GM20431 (cell line): ENCODE measurements around the gene KCNQ1OT1.

ENCODE experiments used
- in situ Hi-C: fragments of 300-500 bp; cut with MseI, MboI; formaldehyde crosslinking; loops from one replicate; pipeline ENCODE4 v1.15.0; 2020; ENCODE audit warnings: low sequenced_read_pairs; ENCODE audit not compliant: unreplicated experiment

The KCNQ1OT1 gene

DNA sequence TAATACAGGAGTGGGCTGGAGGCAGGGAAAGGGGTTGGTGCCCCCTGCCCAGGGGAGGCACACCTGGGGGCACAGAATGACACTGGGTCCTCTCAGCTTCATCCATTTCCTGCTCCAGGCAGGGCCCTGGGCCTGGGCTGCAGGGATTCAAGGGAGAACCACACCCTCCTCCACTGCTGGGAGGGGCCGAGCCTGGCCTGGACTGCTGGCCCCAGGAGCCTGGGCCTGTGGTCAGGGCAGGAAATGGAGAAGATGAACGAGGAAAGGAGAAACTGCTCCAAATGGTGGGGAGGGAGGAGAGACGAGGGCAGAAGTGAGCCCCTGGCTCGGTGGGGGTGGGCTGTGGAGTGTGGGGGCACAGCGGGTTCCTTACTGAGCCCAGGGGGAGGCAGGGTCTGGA lies 38.1 kb upstream of the KCNQ1OT1 start:
- in situ Hi-C loops, result no loop called here

GRCh38 chr11:2737226-2737590 lies 37.4 kb upstream of the KCNQ1OT1 start:
- in situ Hi-C loops, result no loop called here

DNA sequence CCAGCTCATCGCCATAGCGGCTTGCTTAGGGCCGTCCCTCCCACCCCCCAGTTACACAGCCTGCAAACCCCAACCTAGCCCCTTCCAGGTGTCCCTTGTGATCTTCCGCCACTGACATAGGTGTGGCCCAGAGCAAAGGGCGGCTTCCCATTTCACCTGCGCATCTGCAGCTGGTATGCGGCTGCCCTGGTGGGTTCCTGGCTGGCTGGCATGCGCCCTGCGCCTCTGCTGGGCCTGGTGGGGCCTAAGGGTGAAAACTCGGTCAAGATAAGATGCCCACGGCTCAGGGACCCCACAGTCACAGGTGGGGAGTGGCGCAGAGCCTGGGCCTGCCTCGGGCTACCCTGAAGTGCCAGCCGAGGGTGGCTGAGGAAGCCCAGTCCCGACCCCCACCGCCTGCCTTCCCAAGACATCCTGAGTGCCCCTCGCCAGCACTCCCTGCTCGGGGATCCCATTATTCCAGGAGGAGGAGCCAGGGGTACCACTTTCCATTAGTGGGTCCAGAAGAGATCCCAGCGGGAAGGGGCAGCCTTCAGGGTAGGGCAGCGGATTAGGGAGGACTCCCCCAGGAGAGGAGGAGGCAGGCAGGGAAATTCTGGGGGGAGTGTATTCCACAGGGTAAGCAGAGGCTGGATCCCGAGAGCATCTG lies 36.9 kb upstream of the KCNQ1OT1 start:
- in situ Hi-C loops, result no loop called here

- in situ Hi-C loops, result no loop called here
Measured at GRCh38 chr11:2735053-2735589, 35.3 kb upstream of the KCNQ1OT1 start.

- in situ Hi-C loops, result no loop called here
Measured at GRCh38 chr11:2734181-2735052, 34.6 kb upstream of the KCNQ1OT1 start.

DNA sequence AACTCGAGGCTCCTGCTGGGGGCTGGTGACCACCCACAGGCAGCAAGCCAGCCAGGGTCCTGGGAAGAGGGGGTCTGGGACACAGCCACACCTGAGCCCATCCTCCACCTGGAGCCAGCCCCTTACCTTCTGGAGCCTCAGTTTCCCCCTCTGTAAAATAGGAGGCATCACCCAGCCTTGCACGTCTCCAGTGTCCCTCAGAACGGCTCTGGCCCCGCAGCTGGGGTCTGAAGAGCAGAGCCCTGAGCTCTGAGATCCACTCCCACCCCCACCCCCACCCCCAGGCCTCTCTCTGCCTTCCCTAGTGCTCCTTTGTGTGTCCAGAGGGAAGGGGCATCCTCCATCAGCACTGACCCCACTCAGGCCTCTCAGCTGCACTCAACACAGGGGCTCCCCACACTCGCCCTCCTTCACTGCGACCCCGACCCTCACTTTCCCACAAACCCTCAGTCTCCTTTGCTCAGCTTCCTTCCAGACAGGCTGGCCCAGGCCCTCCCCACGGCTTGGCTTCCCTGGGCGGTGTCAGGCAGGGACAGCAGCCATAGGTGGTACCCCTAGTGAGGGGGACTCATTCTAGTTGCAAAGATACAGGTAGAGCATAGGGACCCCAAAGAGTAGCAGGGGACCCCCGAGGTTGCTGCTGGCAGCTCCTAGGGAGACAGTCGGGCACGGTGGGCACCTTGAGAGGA lies 33.3 kb upstream of the KCNQ1OT1 start:
- in situ Hi-C loops, result no loop called here

GRCh38 chr11:2732261-2732939 lies 32.6 kb upstream of the KCNQ1OT1 start:
- in situ Hi-C loops, result no loop called here

DNA sequence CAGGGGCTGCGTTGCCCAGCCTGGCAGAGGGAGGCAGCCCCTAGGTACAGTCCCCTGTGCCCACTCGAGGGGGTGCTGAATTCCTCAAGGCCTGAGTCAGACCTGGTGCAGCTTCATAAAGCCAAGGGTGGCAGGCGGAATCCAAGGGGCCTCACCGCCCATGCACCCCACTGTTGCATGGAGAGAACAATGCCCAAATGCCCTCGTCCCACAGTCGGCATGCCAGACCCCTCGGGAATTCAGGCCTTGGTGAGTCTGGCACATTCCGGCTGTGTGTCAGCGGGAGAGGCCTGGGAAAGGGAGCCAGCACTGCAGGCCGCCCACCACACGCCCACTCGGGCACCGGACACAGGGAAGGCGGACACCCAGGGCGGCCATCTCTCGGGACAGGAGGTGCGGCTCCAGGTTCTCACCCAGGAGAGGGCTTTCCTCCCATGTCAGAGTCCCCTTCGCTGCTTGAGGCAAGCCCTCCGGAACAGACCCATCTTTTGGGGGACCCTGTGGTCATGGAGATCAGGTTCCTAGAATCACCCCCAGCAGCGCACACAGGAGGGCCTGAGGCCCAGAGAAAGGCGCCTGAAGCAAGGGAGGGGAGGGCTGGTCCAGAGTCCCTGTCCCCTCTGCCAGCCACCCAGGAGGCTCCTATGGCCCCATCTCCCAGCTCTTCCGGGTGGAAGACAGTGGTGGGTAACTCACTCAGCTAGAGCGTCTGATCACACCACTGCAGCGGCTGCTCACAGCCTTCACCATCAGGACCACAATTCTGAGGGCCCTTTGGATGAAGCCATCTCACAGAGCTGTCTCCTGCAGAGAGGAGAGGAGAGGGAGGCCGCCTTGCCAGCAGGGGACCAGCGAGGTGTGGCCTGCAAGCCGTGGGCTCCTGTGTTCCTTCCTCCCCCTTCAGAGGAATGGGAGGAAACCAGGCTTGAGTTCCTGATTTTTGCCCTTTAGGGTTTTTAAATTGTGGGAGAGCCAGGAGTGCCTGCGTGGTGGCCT lies 31.6 kb upstream of the KCNQ1OT1 start:
- in situ Hi-C loops, result no loop called here

GRCh38 chr11:2730272-2731129 lies 30.7 kb upstream of the KCNQ1OT1 start:
- in situ Hi-C loops, result no loop called here

- in situ Hi-C loops, result no loop called here
Measured at GRCh38 chr11:2729841-2730240, 30.0 kb upstream of the KCNQ1OT1 start.

DNA sequence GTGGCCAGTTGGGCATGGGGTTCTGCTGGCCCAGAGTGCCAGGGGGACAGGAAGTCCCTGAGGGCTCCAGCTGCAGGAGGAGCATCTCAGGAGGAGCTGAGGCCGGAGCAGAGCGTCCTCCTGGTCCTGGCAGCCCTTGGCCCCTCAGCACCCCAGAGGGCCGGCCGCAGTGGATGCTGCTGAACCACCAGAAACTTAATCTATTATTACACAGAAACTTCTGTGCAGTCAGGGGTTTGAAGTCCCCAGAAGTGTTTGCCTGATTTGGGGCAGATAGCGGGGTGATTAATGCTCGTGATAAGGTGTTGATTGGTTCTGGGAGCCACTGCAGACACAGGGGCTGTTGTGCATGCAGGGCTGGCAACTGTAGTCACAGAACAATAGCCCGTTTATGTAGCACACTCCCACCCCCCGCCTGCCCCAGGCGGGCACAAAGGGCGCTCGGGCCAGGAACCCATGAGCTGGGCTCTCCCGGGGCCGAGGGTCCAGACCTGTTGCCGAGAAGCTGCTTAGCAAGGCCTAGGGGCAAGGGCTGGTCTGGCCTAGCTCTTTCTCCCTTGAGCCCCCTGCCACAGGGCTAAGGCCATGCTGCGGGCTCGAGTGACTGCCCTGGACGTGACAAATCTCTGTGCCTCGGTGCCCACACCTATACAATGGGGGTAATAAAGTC lies 29.0 kb upstream of the KCNQ1OT1 start:
- in situ Hi-C loops, result no loop called here

DNA sequence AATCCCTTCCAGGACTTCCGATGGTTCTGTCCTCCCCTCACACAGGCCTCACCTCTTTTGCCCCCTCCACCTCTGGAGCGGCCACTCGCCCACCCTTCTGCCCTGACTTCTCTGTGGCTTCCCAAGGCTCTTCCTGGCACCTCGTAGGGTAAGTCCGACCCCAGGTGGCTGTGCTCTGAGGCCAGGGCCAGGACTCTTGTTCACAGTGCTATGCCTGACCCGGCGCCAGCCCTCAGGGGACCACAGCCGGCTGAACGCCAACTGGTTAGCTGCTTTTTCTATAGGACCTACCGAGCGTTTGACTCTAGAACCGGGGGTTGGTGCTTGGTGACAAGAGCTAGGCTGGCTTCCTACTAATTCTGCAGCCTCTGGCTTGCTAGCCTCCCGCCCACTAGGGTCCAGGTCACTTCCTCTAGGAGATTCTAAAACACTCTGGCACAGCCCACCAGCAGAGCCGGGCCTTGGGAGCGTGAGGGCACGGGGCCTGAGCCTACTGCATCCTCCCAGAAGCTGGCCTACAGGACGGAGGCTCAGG lies 28.4 kb upstream of the KCNQ1OT1 start:
- in situ Hi-C loops, result no loop called here

- in situ Hi-C loops, result no loop called here
Measured at GRCh38 chr11:2726964-2727363, 27.2 kb upstream of the KCNQ1OT1 start.

GRCh38 chr11:2725368-2726300 lies 25.8 kb upstream of the KCNQ1OT1 start:
- in situ Hi-C loops, result no loop called here

GRCh38 chr11:2724653-2725367 lies 25.0 kb upstream of the KCNQ1OT1 start:
- in situ Hi-C loops, result no loop called here

DNA sequence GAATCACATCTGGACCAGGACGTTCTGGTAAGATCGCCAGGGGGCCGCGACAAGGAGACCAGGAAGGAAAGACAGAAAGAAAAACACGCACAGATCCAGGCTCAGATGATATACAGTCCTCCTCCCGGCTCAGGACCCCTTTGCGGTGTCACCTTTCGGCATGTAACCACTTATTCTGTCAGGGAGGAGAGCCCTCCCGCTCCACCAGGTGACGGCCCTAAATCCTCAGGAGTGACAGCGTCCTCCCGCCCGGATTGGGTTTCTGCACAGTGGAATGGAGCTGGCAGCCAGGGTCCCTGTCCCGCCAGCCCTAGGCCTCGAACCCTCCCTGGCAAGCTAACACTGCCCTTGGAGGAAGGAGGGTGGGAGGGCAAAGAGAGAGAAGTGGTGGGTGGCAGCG lies 24.3 kb upstream of the KCNQ1OT1 start:
- in situ Hi-C loops, result no loop called here
